Measurements from ENCODE around the gene ZNF526. TPM values are rescaled to one million over a fixed set of nuclear protein-coding genes. Genes with fewer than 3 reads are reported as not detected.

The ZNF526 gene
- total RNA-seq, 1 donor = 20.3 TPM

- H3K4me3 ChIP-seq (ENCODE audit: low read depth, low read length) = no peak overlapping the region
- no peak for TF ChIP-seq CTCF (IDR thresholded peaks at IDR 0.05; ENCODE audit: insufficient read depth, low read depth, low read length)
- DNase-seq (ENCODE audit: low read depth) = no peak
Measured at GRCh38 chr19:42196011-42197001, 23.8 kb upstream of the ZNF526 start.

GRCh38 chr19:42197375-42197817 lies 22.7 kb upstream of the ZNF526 start:
- TF ChIP-seq CTCF (IDR thresholded peaks at IDR 0.05; ENCODE audit: insufficient read depth, low read depth, low read length) = no peak
- H3K4me3 ChIP-seq (ENCODE audit: low read depth, low read length) = no peak overlapping the region
- no peak for DNase-seq (ENCODE audit: low read depth)

GRCh38 chr19:42198676-42199439 lies 21.3 kb upstream of the ZNF526 start:
- no peak overlapping the region for H3K4me3 ChIP-seq (ENCODE audit: low read depth, low read length)
- TF ChIP-seq CTCF (IDR thresholded peaks at IDR 0.05; ENCODE audit: insufficient read depth, low read depth, low read length) = no peak
- DNase-seq (ENCODE audit: low read depth) = no peak

GRCh38 chr19:42199440-42200115 lies 20.5 kb upstream of the ZNF526 start:
- DNase-seq (ENCODE audit: low read depth) = no peak
- no peak for TF ChIP-seq CTCF (IDR thresholded peaks at IDR 0.05; ENCODE audit: insufficient read depth, low read depth, low read length)
- no peak overlapping the region for H3K4me3 ChIP-seq (ENCODE audit: low read depth, low read length)

- H3K4me3 ChIP-seq (ENCODE audit: low read depth, low read length) = no peak overlapping the region
- TF ChIP-seq CTCF (IDR thresholded peaks at IDR 0.05; ENCODE audit: insufficient read depth, low read depth, low read length) = no peak
- no peak for DNase-seq (ENCODE audit: low read depth)
Measured at GRCh38 chr19:42200116-42200715, 19.9 kb upstream of the ZNF526 start.
